GM12874 (cell line): ENCODE data around the gene OSBPL5.

Source experiments
- CTCF ChIP-seq: IDR thresholded peaks from 2 replicates; pipeline ENCODE4 v1.5.1; 2011; ENCODE audit warnings: low read depth, mild to moderate bottlenecking, control low read depth, low read length, moderate library complexity; ENCODE audit not compliant: insufficient read depth

OSBPL5 gene

GRCh38 chr11:3148255-3148989 lies 16.7 kb downstream of the OSBPL5 start:
- no peak for TF ChIP-seq CTCF

- TF ChIP-seq CTCF = no peak
Measured at GRCh38 chr11:3147626-3148025, 17.5 kb downstream of the OSBPL5 start.

- no peak for TF ChIP-seq CTCF
Measured at GRCh38 chr11:3147257-3147619, 17.9 kb downstream of the OSBPL5 start.

- no peak for TF ChIP-seq CTCF
Measured at GRCh38 chr11:3146612-3147256, 18.4 kb downstream of the OSBPL5 start.

GRCh38 chr11:3145206-3145520 lies 19.9 kb downstream of the OSBPL5 start:
- TF ChIP-seq CTCF = no peak

GRCh38 chr11:3144296-3145205 lies 20.6 kb downstream of the OSBPL5 start:
- no peak for TF ChIP-seq CTCF
